ENCODE measurements around the gene SLC25A51.
A peak's percentile ranks its signal among the peaks of the same experiment; 100 is the strongest.

The SLC25A51 gene

DNA sequence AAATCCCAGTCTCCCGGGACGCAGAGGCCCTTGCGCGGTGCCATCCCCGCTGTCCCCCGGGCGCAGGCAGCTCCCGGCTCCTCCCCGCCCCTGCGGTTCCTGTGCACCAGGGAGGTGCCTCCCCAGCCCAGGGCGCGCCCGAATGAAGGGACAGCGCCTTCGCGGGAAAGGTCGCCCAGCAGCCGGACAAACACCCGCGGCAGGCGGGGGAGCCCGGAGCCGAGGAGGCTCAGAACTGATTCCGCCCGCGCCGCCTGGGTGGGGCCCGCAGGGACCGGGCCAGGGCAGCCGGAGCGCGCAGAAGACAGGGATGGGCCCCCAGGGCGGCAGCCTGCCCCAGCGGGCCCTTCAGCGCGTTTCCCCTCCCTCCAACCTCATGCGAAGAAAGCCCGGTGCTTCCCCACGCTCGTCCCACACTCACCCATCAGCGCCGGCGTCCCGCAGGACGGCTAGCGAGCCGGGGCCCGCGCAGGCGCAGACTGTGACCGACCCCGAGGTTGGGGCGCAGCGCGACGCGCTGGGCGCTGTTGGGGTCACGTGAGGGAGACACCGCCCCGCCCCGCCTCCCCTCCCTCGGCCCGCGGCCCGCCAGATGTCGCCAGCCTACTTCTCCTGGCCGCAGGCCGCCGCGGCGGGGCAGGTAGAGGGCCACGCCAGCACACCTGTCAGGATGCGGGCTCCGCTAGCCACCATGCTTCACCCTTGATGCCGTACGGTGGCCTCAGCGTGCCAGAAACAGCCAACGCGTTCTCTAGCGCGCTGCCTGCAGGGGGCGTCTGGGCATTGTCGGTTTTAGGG lies at the start of gene SLC25A51:
TSS of gene SLC25A51 (minus strand) at position 481 of the 798 bp plus-strand sequence. CDS start 15,577 bp downstream, outside the sequence.
- peak; percentile 98 to 99 for DNase-seq

- no peak for DNase-seq
These were observed 49.4 kb upstream of the SLC25A51 start for GRCh38 chr9:37953206-37953774.

- DNase-seq: no peak
These were observed 48.8 kb upstream of the SLC25A51 start for GRCh38 chr9:37952731-37953130.

DNA sequence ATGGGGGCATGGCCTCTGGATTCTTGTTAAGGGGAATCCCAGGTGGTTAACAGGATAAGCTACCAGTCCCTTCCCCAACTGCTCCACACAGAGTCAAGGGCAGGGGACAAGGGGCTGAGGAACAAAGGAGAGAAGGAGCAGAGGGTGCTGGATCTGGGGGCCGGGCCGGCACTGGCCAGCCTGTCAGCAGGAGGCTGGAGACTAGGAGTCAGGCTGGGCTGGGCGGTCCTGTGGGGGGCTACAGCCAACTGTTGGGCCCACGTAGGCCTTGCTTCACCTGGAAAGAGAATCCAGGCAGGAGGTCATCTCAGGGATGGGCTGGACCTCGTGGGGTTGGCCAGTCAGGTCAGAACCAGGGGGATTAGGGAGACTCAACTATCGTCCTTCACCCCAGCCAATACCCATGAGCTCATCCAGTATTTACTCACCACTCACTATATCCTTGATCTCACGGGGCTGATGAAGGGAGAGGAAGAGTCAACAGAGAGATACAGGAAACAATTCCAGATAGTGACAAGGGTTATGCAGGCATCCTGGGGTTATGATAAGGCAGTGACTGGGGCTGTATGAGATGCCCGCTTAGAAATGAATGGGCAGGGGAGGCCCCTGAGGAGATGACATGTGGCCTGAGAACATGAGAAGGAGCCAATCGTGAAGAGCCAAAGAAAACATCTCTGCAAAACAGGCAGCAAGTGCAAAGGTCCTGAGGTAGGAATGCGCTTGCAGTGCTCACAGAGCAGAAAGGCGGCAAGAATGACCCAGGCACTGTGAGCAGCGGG lies 47.9 kb upstream of the SLC25A51 start:
- DNase-seq: no peak

GRCh38 chr9:37950561-37950960 lies 46.6 kb upstream of the SLC25A51 start:
- DNase-seq: no peak

GRCh38 chr9:37949576-37949975 lies 45.6 kb upstream of the SLC25A51 start:
- no peak for DNase-seq

GRCh38 chr9:37948417-37948980 lies 44.6 kb upstream of the SLC25A51 start:
- no peak for DNase-seq

GRCh38 chr9:37947977-37948376 lies 44.0 kb upstream of the SLC25A51 start:
- DNase-seq: no peak

GRCh38 chr9:37947471-37947870 lies 43.5 kb upstream of the SLC25A51 start:
- no peak for DNase-seq

DNA sequence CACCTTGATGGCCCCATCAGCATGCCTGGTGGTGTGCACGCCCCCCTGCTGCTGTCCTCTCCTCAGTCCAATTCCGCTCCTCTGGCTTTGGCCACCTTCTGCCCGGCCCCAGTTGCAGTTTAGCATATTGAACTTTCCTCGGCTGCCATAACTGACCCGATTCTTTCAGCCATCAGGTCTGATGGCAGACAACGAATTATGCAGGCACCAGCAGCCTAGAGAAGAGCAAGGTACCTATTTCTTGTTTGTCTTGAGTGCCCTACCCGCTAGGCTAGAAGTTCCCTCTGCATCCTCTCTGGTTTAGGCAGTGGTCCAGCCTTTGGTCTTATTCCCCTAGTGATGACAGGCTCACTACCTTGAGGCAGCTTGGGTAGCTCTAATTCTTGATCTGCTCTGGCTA lies 43.0 kb upstream of the SLC25A51 start:
- no peak for DNase-seq

GRCh38 chr9:37946041-37946440 lies 42.1 kb upstream of the SLC25A51 start:
- no peak for DNase-seq

DNA sequence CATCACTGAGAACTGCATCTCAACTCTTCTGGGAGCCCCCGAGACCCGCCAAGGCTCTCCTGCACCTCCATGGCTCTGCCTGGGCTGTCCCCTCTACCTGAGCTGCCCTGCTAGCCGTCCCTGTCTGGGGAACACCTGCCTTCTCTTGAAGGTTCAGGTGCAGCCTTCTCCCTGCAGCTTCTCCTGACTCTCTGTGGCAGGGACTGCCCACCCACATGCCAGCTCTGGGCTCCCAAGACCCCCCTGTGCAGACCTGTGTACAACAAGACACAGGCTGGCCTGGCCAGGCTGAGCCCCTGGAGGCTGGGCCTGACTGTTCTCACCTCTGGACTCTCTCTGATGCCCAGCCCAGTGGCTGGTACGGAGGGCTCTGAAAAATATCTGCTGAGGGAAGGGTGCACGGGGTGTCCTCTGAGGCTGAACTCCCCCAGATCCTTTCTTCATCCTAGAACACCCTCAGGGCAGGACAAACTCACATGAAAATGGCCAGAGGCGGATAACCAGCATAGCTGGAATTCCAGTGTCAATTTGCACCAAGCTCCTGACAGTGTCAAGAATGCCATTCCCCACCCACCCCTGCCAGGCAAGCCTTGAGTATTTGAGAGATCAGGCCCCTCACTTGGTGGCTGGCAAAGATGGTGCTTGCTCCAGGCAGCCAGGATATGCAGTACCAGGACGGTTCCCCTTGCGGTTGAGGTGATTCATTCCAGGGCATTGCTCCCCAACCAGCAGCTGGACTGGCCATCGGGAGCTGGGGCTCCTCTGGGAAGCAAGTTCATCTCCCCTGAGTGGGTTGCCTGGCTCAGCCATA lies 40.9 kb upstream of the SLC25A51 start:
- DNase-seq: no peak

DNA sequence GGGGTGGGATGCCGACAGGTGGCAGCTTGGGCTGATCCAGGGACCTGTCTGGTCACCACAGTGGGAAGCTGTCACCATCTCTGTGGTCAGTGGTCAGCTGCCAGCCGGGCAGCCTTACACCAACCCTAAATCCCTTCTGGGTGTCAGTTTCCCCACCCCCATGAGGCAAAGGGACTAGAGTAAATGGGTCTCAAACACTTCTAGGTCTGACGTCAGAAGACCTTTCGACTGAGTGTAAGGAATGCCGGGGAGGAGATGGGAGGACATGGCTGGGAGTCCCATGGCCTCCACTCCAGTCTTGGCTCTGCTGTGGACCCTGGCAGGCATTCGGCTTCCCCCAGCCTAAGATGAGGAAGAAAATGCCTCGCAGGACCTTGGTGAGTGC lies 40.3 kb upstream of the SLC25A51 start:
- no peak for DNase-seq

DNA sequence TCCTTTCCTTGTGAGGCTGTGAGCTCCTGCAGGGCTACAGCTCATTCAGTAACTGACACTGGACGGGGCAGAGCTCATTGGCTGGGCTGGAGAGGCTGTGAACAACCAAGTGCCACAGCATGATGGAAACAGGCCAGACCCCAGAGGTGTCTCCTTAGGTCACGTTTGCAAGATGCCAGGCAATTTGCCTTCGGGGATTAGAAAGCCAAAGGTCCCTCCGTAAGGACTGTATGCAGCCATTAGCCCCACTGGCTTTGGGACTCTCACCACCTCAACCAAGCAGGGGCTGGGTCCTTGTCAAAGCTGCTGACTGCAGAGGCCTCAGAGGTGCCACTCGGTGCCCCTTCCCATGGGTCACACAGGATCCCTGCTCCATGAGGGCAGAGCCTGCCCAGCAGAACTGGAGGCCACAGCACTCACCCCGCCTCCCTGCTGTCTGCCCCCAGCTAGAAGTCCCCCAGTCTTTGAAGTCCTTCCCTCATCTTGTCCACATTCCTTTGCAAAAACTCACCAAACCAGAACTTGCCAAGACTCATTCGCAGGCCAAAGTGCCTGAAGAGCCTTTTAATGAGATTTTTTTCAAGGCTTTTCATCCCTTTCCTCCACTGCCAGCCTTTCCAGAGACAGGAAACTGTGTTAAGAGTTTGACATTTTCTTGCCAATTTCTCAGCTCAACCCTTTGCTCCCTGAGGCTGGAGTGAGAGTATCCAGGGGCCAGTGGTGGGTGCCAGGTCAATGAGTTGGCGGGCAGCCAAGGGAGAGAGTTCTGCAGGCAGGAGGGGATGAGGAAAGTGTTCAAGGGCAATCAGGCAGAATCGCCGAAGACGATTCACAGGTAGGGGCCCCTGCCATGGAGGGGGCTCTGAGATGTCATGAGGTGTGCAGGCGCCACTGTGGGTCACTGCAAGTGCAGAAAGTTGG lies 39.7 kb upstream of the SLC25A51 start:
- DNase-seq: no peak

DNA sequence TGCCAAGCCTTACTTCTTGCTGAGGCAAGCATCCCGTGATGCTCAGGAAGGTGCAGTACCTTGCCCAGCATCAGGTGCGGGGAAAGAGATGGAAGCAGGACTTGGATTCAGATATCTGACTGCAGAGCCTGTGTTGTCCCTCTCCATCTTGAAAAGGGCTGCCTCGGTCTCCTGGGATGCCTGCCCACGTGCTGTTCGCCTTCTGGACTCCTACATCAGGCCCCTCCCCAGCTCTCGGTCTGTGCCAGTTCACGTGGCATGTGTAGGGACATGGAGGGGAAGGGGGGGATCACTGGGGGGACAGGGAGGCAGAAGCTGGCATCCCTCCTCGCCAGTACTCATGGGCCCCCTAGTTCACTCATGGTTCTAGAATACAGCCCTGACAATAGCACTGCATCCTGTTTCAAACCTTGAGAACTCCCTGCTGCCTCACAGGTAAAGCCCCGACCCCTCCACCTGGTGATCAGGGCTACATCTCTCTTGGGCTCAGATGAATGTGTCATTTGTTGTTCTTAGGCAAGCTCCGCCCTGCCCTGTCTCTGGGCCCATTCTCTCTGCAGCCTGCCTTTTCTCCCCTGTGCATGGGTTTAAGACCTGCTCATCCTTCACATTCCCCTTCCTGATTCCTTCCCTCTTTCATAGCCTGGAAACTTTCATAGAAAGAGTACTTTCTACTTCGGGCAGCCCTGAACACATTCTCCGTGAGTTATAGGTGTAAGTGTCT lies 38.9 kb upstream of the SLC25A51 start:
- no peak for DNase-seq

DNA sequence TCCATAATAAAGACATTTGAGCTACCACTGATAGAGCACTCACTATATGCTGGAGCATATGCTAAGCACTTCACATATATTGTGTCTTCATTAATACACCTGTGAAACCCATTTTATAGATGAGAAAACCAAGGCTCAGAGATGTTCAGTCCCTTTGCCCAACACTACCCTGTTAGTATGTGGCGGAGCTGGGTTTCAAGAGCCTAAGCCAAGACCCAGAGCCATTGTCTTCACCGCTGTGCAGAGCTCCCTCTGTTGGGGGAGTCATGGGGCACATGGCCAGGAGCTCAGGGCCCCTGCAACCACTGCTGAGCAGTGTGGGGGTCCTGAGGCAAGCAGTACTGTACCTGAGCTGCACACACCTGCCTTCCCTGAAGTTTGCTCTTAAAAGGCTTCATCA lies 37.3 kb upstream of the SLC25A51 start:
- DNase-seq: no peak

GRCh38 chr9:37939575-37940095 lies 35.7 kb upstream of the SLC25A51 start:
- DNase-seq: no peak

GRCh38 chr9:37938121-37938891 lies 34.4 kb upstream of the SLC25A51 start:
- DNase-seq: no peak

DNA sequence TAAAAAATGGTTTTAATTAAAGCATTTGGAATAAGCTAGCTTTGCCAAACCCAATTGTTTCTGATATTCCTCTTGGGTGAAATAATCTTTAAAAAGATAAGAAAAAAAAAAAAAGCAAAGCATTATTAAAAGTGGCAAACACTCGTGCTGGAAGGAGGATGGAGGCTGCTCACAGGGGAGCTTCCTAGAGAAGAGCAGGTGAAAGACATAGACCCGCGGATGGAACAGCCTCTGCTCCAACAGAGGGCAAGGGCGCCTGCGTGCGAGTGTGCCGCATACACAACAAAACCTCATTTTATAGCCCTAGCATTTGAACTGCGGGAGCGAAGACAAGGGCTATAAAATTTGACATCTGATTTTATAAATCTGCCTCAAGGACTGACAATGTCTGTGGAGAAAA lies 33.4 kb upstream of the SLC25A51 start:
- no peak for DNase-seq

DNA sequence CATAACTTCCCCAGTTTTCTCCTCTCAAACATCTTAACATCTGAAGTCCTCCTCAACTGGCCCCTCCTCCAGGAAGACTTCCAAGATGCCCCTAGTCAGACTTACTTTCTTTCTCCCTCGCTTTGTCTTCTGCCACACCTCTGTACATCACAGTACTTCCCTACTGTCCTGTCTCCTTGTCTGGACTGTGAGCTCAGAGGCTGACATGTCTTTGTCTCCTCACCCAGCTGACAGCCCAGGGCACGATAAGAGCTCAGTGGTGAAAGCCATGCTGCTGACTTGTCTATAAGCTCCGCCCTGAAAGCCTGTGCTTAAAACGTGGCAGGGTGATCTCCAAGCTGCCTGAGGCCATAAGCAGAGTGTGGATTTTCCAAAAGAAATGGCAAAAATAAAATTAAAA lies 33.0 kb upstream of the SLC25A51 start:
- DNase-seq: no peak

Data from activated T-cell treated with anti-CD3 and anti-CD28 coated beads, Interleukin-2, amount 50 U/mL, for 48 hours (primary cell).